Pancreas (tissue), 10 donors: ENCODE measurements around the gene APOBEC4. TPM values are rescaled to one million over a fixed set of nuclear protein-coding genes. Genes with fewer than 3 reads are reported as not detected.
A peak's percentile ranks its signal among the peaks of the same experiment; 100 is the strongest.
"Not testable (repeated sequence)": the region's sequence is repeated elsewhere in the genome, so short reads cannot be mapped to it uniquely, and the experiment has no call there.

Experiments used
- ATAC-seq, 4 donors: fragments of 200-7000 bp; cut with Tn5 transposase; one replicate each; pipeline versions ENCODE4 v1.8.0 to v1.9.1; 2020; ENCODE audit warnings: mild to moderate bottlenecking in 4 of 4, moderate library complexity in 4 of 4
- DNase-seq, 6 donors: peaks; one replicate each; pipeline ENCODE4 v3.0.0-alpha.2; 2020
- FAIRE-seq: peaks from 2 replicates; lab custom pipeline; 2012; peaks lifted over from hg19 to GRCh38; lab: Jason Lieb, UNC
- H3K27ac ChIP-seq, 4 donors: fragments of 200-600 bp; sonication (generic); 1 replicate in 3 of 4; 2 replicates in 1 of 4; pipeline versions ENCODE4 v1.5.0 to v1.8.0; 2020
- H3K27me3 ChIP-seq, 4 donors: fragments of 200-600 bp; one replicate each; pipeline ENCODE4 v1.8.0; 2021
- H3K36me3 ChIP-seq, 3 donors: fragments of 200-600 bp; sonication (generic) in 1 of 3; one replicate each; pipeline versions ENCODE4 v1.5.0 to v1.8.0; 2020 to 2021
- H3K4me1 ChIP-seq, 3 donors: fragments of 200-600 bp; one replicate each; pipeline ENCODE4 v1.8.0; 2021
- H3K4me3 ChIP-seq, 4 donors: fragments of 200-600 bp; sonication (generic) in 2 of 4; one replicate each; pipeline versions ENCODE4 v1.5.0 to v1.8.0; 2020 to 2021
- H3K9me3 ChIP-seq, 4 donors: fragments of 200-600 bp; one replicate each; pipeline ENCODE4 v1.8.0; 2021
- CTCF ChIP-seq, 4 donors: fragments of 200-600 bp; sonication (generic) in 3 of 4; IDR thresholded peaks; one replicate each; pipeline versions ENCODE4 v1.5.0 to v1.8.0; 2021; ENCODE audit warnings: antibody characterized with exemption in 4 of 4
- WGBS, 2 donors: extraction: QIAGEN DNeasy Blood & Tissue Kit; methylation state at CpG; one replicate each; pipeline ENCODE4 v1.1.7; 2013; 5-methylcytosine and 5-hydroxymethylcytosine counted together
- intact Hi-C, 3 donors: fragments of 100-400 bp; cut with DNase I; formaldehyde crosslinking; loops; one replicate each; pipeline versions ENCODE4 v1.11.1 to v1.14.2; 2022
- polyA plus RNA-seq, 2 donors: library from polyadenylated mRNA; stranded (reverse); fragments of 200-250 nt; gene quantifications; one replicate each; pipeline ENCODE4 v1.2.3, GENCODE V29; 2013
- total RNA-seq, 6 donors: library from RNA; stranded (reverse); fragmentation: NEBNext Ultra II Directional in 4 of 6; extraction: Animal tissue kit (Norgen Biotek cat#: 25700) in 4 of 6; gene quantifications; one replicate each; pipeline versions ENCODE4 v1.2.1 to v1.2.4, GENCODE V29; 2021 to 2023
- donor health status: healthy with polysubstance abuse.
- donor health status: DM: no; HTN: no; CAD: no; lungs with moderate emphysema.
- donor health status: DM: no; HTN: no; CAD: no.
- donor health status: control.
- donor health status: control.
- donor health status: Bipolar disorder and iron deficiency.
- donor health status: DM: yes; HTN: yes; CAD: no.
- donor health status: DM: no; HTN: no; CAD: no.
- donor health status: DM: no; HTN: no; CAD: no.
- donor health status: DM: yes; HTN: yes; CAD: no.

Gene APOBEC4
- total and polyA plus RNA-seq, 8 donors: 0.05 TPM; not detected in 7

GRCh38 chr1:183633676-183634343 lies 19.3 kb downstream of the APOBEC4 start:
- DNase-seq (no peak), FAIRE-seq (peak; percentile 17), ATAC-seq (peak in 1 of 4 donors; percentile 4)
- no peaks in the 10 kb centered on the region for H3K27me3 ChIP-seq
- peak overlapping the region in 2 of 4 donors; percentile 79 to 82 for H3K4me3 ChIP-seq
- H3K27ac ChIP-seq: peak overlapping the region in 2 of 4 donors; percentile 89 to 91
- 0% methylated on average over 1 of the region's 1 CpG for WGBS, 2 donors
- peaks cover 0 to 5% (median 4%) of the 10 kb centered on the region in 3 donors for H3K36me3 ChIP-seq
- TF ChIP-seq CTCF (IDR thresholded peaks at IDR 0.05): peak in 2 of 4 donors; percentile 36 to 45
- H3K9me3 ChIP-seq: no peaks in the 10 kb centered on the region
- H3K4me1 ChIP-seq: peaks cover 9 to 33% (median 16%) of the 10 kb centered on the region in 3 donors
- intact Hi-C loops: no loop called here

GRCh38 chr1:183632964-183633363 lies 20.2 kb downstream of the APOBEC4 start:
- Histone ChIP-seq H3K9me3 (no peaks in the 10 kb centered on the region), H3K27ac (peak overlapping the region in 1 of 4 donors; percentile 89), H3K27me3 (no peaks in the 10 kb centered on the region), H3K36me3 (peaks cover 0 to 9% (median 5%) of the 10 kb centered on the region in 3 donors), H3K4me3 (peak overlapping the region in 2 of 4 donors; percentile 79 to 82), H3K4me1 (peaks cover 9 to 35% (median 16%) of the 10 kb centered on the region in 3 donors)
- intact Hi-C loops: no loop called here
- DNase-seq (no peak), FAIRE-seq (no peak), ATAC-seq (no peak)
- no peak for TF ChIP-seq CTCF (IDR thresholded peaks at IDR 0.05)
- WGBS, 2 donors: 7 to 9% methylated on average over 1 of the region's 1 CpG

GRCh38 chr1:183632114-183632513 lies 21.0 kb downstream of the APOBEC4 start:
- H3K4me1 ChIP-seq: peaks cover 9 to 38% (median 16%) of the 10 kb centered on the region in 3 donors
- ATAC-seq (no peak), FAIRE-seq (no peak), DNase-seq (no peak)
- intact Hi-C loops: no loop called here
- H3K27ac ChIP-seq: no peak overlapping the region
- H3K9me3 ChIP-seq: no peaks in the 10 kb centered on the region
- H3K4me3 ChIP-seq: peak overlapping the region in 2 of 4 donors; percentile 79 to 82
- no peaks in the 10 kb centered on the region for H3K27me3 ChIP-seq
- WGBS, 2 donors: 45 to 52% methylated on average over 2 of the region's 2 CpGs
- peaks cover 0 to 9% (median 5%) of the 10 kb centered on the region in 3 donors for H3K36me3 ChIP-seq
- TF ChIP-seq CTCF (IDR thresholded peaks at IDR 0.05): no peak

- WGBS, 2 donors: 68 to 70% methylated on average over 2 of the region's 2 CpGs
- no peak overlapping the region for H3K4me3 ChIP-seq
- DNase-seq (no peak), FAIRE-seq (no peak), ATAC-seq (no peak)
- no peaks in the 10 kb centered on the region for H3K9me3 ChIP-seq
- no peak for TF ChIP-seq CTCF (IDR thresholded peaks at IDR 0.05)
- H3K4me1 ChIP-seq: peaks cover 18 to 52% (median 21%) of the 10 kb centered on the region in 3 donors
- H3K27me3 ChIP-seq: no peaks in the 10 kb centered on the region
- peaks cover 0 to 9% (median 5%) of the 10 kb centered on the region in 3 donors for H3K36me3 ChIP-seq
- intact Hi-C loops: no loop called here
- no peak overlapping the region for H3K27ac ChIP-seq
Observed at GRCh38 chr1:183630748-183631147, 22.4 kb downstream of the APOBEC4 start.

- no peak for TF ChIP-seq CTCF (IDR thresholded peaks at IDR 0.05)
- Histone ChIP-seq H3K9me3 (no peaks in the 10 kb centered on the region), H3K27ac (peak overlapping the region in 1 of 4 donors; percentile 29), H3K4me3 (no peak overlapping the region), H3K4me1 (peaks cover 15 to 46% (median 24%) of the 10 kb centered on the region in 3 donors), H3K36me3 (peaks cover 0 to 9% (median 5%) of the 10 kb centered on the region in 3 donors), H3K27me3 (no peaks in the 10 kb centered on the region)
- ATAC-seq: no peak
- DNase-seq: no peak
- no peak for FAIRE-seq
- intact Hi-C loops: loop anchor here in 1 of 3 donors (10.0 kb wide), 1 partner anchor 144 kb away; no protein-coding TSS in a partner anchor
Observed at GRCh38 chr1:183628537-183628936, 24.6 kb downstream of the APOBEC4 start.

- not testable (repeated sequence) for DNase-seq, H3K4me3 ChIP-seq, H3K36me3 ChIP-seq, H3K9me3 ChIP-seq, FAIRE-seq, H3K27me3 ChIP-seq
- 3 to 7% methylated on average over 3 of the region's 3 CpGs for WGBS, 2 donors
- Histone ChIP-seq H3K27ac (peak overlapping the region in 2 of 4 donors; percentile 11 to 38), H3K4me1 (peaks cover 8 to 30% (median 12%) of the 10 kb centered on the region in 3 donors)
- intact Hi-C loops: loop anchor here in 1 of 3 donors (10.0 kb wide), 1 partner anchor 141 kb away; no protein-coding TSS in a partner anchor
- ATAC-seq: peak; percentile 56 to 75 (median 68)
Observed at GRCh38 chr1:183626236-183626635, 26.9 kb downstream of the APOBEC4 start.
